Smooth muscle cell (in vitro differentiated cells): ENCODE measurements around the gene GDPD3. TPM values are rescaled to one million over a fixed set of nuclear protein-coding genes. Genes with fewer than 3 reads are reported as not detected.

Source experiments
- DNase-seq: peaks from one replicate; lab custom pipeline; 2025; ENCODE audit not compliant: unreplicated experiment; lab: John Stamatoyannopoulos, UW
- H2AFZ ChIP-seq: fragments of 200-600 bp; sonication (generic); 2 replicates; pipeline ENCODE4 v1.6.0; 2016; ENCODE audit warnings: antibody characterized with exemption, low read depth, mild to moderate bottlenecking
- H3F3A ChIP-seq: fragments of 200-600 bp; sonication (generic); 2 replicates; pipeline ENCODE4 v1.6.0; 2017; ENCODE audit warnings: antibody characterized with exemption, low read depth
- H3K27ac ChIP-seq: fragments of 200-600 bp; sonication (generic); 2 replicates; pipeline ENCODE4 v1.5.1; 2016; ENCODE audit warnings: low read depth, mild to moderate bottlenecking
- H3K27me3 ChIP-seq: fragments of 200-600 bp; sonication (generic); 2 replicates; pipeline ENCODE4 v1.6.1; 2016; ENCODE audit warnings: low read depth, mild to moderate bottlenecking
- H3K36me3 ChIP-seq: fragments of 200-600 bp; sonication (generic); 2 replicates; pipeline ENCODE4 v1.5.1; 2016; ENCODE audit warnings: low read depth
- H3K4me1 ChIP-seq: fragments of 200-600 bp; sonication (generic); 2 replicates; pipeline ENCODE4 v1.5.1; 2016; ENCODE audit warnings: low read depth
- H3K4me2 ChIP-seq: fragments of 200-600 bp; sonication (generic); 2 replicates; pipeline ENCODE4 v1.6.0; 2016; ENCODE audit warnings: mild to moderate bottlenecking
- H3K4me3 ChIP-seq: fragments of 200-600 bp; sonication (generic); 2 replicates; pipeline ENCODE4 v1.5.1; 2016; ENCODE audit warnings: mild to moderate bottlenecking
- H3K79me2 ChIP-seq: fragments of 200-600 bp; sonication (generic); 2 replicates; pipeline ENCODE4 v1.6.0; 2016; ENCODE audit warnings: low read depth, mild to moderate bottlenecking
- H3K9ac ChIP-seq: fragments of 200-600 bp; sonication (generic); 2 replicates; pipeline ENCODE4 v1.6.0; 2016; ENCODE audit warnings: low read depth
- H3K9me3 ChIP-seq: fragments of 200-600 bp; sonication (generic); replicated peaks from 2 replicates; pipeline ENCODE4 v1.5.1; 2016; ENCODE audit warnings: low read depth
- H4K20me1 ChIP-seq: fragments of 200-600 bp; sonication (generic); 2 replicates; pipeline ENCODE4 v1.6.0; 2016; ENCODE audit warnings: low read depth
- WGBS: methylation state at CpG from one replicate; pipeline ENCODE4 v1.1.7; 2016; ENCODE audit warnings: low lambda C conversion rate; 5-methylcytosine and 5-hydroxymethylcytosine counted together
- polyA plus RNA-seq: library from polyadenylated mRNA; unstranded; fragments of >200 nt; fragmentation: Nextera tagmentation; extraction: Ambion mirVana; gene quantifications from 2 replicates; pipeline ENCODE4 v1.2.1, GENCODE V29; 2016
- total RNA-seq: library from RNA; depleted of rRNA; stranded (reverse); fragments of >200 nt; gene quantifications from 2 replicates; pipeline ENCODE4 v1.2.3, GENCODE V29; 2014
- TF ChIP-seq, protein P1 (sequence below): fragments of 200-600 bp; sonication (generic); IDR thresholded peaks from 2 replicates; pipeline ENCODE4 v1.5.1; 2017; ENCODE audit warnings: borderline replicate concordance, mild to moderate bottlenecking, antibody characterized with exemption; ENCODE audit not compliant: insufficient read depth, poor library complexity, severe bottlenecking

Gene GDPD3
- total and polyA plus RNA-seq, 2 experiments from 2014 or later, result 0.85 to 13.4 TPM

DNA sequence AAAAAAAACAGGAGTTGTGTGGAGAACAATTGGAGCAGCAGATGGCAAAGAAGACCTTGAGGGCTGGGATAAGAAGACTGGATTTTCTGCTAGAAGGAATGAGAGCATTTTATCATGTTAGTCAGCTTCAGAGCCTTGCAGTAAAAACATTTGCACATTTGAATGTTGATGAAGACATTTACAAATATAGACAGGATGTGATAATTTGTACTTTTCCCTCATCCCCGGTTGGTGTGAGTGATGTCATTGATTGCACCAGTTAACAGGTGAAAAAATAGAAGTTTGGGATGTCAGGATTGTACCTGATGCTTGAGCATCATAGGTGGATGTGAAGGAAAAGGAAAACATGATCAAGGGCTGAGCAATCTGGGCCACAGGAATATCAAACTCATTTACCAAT lies 32.3 kb upstream of the GDPD3 start:
- Histone ChIP-seq H3K4me3 (no peak overlapping the region), H3K27me3 (no peaks in the 10 kb centered on the region), H3K36me3 (no peaks in the 10 kb centered on the region), H3K9ac (no peak overlapping the region), H4K20me1 (no peaks in the 10 kb centered on the region), H3K9me3 (peaks cover 6% of the 10 kb centered on the region), H3K4me1 (no peaks in the 10 kb centered on the region), H3K4me2 (no peak overlapping the region), H3K79me2 (no peaks in the 10 kb centered on the region), H2AFZ (no peak overlapping the region), H3K27ac (no peak overlapping the region), H3F3A (no peaks in the 10 kb centered on the region)
- TF ChIP-seq, protein P1, sequence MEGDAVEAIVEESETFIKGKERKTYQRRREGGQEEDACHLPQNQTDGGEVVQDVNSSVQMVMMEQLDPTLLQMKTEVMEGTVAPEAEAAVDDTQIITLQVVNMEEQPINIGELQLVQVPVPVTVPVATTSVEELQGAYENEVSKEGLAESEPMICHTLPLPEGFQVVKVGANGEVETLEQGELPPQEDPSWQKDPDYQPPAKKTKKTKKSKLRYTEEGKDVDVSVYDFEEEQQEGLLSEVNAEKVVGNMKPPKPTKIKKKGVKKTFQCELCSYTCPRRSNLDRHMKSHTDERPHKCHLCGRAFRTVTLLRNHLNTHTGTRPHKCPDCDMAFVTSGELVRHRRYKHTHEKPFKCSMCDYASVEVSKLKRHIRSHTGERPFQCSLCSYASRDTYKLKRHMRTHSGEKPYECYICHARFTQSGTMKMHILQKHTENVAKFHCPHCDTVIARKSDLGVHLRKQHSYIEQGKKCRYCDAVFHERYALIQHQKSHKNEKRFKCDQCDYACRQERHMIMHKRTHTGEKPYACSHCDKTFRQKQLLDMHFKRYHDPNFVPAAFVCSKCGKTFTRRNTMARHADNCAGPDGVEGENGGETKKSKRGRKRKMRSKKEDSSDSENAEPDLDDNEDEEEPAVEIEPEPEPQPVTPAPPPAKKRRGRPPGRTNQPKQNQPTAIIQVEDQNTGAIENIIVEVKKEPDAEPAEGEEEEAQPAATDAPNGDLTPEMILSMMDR, result no peak
- DNase-seq, result no peak
- 69% methylated on average over 1 of the region's 1 CpG for WGBS

- H3K9ac ChIP-seq, result no peak overlapping the region
- TF ChIP-seq, protein P1, result no peak
- no peak overlapping the region for H3K27ac ChIP-seq
- H3K36me3 ChIP-seq, result no peaks in the 10 kb centered on the region
- 36% methylated on average over 1 of the region's 1 CpG for WGBS
- H3K4me3 ChIP-seq, result no peak overlapping the region
- peaks cover 4% of the 10 kb centered on the region for H3K9me3 ChIP-seq
- H3F3A ChIP-seq, result no peaks in the 10 kb centered on the region
- H3K4me2 ChIP-seq, result no peak overlapping the region
- H3K4me1 ChIP-seq, result no peaks in the 10 kb centered on the region
- no peaks in the 10 kb centered on the region for H3K27me3 ChIP-seq
- no peak overlapping the region for H2AFZ ChIP-seq
- DNase-seq, result no peak
- no peaks in the 10 kb centered on the region for H3K79me2 ChIP-seq
- no peaks in the 10 kb centered on the region for H4K20me1 ChIP-seq
These were observed 31.6 kb upstream of the GDPD3 start for GRCh38 chr16:30144917-30145316.

- Histone ChIP-seq H2AFZ (no peak overlapping the region), H3K79me2 (no peaks in the 10 kb centered on the region), H3K9ac (no peak overlapping the region), H3K27me3 (no peaks in the 10 kb centered on the region), H3K4me2 (no peak overlapping the region), H4K20me1 (no peaks in the 10 kb centered on the region), H3F3A (no peaks in the 10 kb centered on the region), H3K36me3 (no peaks in the 10 kb centered on the region), H3K4me1 (no peaks in the 10 kb centered on the region), H3K27ac (no peak overlapping the region), H3K4me3 (no peak overlapping the region), H3K9me3 (peaks cover under 1% of the 10 kb centered on the region)
- DNase-seq, result no peak
- TF ChIP-seq, protein P1, result no peak
These were observed 30.7 kb upstream of the GDPD3 start for GRCh38 chr16:30144017-30144416.

GRCh38 chr16:30143347-30143702 lies 30.0 kb upstream of the GDPD3 start:
- H3K9me3 ChIP-seq, result no peaks in the 10 kb centered on the region
- no peaks in the 10 kb centered on the region for H4K20me1 ChIP-seq
- DNase-seq, result no peak
- H3K36me3 ChIP-seq, result no peaks in the 10 kb centered on the region
- no peaks in the 10 kb centered on the region for H3F3A ChIP-seq
- no peak overlapping the region for H2AFZ ChIP-seq
- H3K79me2 ChIP-seq, result no peaks in the 10 kb centered on the region
- H3K27me3 ChIP-seq, result no peaks in the 10 kb centered on the region
- no peak overlapping the region for H3K4me3 ChIP-seq
- H3K4me1 ChIP-seq, result no peaks in the 10 kb centered on the region
- TF ChIP-seq, protein P1, result no peak
- no peak overlapping the region for H3K9ac ChIP-seq
- no peak overlapping the region for H3K4me2 ChIP-seq
- H3K27ac ChIP-seq, result no peak overlapping the region
- WGBS, result 75% methylated on average over 2 of the region's 2 CpGs
